ENCODE results near the gene DLGAP1. TPM values are rescaled to one million over a fixed set of nuclear protein-coding genes. Genes with fewer than 3 reads are reported as not detected.

The DLGAP1 gene
- total and polyA plus RNA-seq, 2 donors (not counting 1 experiment from before 2014, with no cell fraction given), result 0.07 to 0.61 TPM

DNA sequence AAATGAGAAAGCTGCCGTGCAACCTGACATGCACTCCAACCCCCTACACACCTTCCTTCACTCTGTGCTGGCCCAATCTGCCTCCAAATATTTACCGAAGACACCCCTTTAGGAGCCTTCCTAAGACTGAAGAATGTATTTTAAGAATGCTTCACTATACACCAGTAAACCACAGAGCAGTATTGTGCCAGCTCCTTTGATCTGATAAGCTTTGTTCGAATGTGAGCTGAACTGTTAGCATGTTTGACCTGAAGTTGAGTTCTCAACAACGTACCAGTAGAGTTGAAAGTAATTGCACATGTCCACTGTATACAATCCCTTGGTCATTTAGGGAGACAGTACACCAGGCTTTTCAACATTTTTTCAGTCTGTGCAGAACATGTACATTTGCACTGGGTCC is 745.9 kb downstream of the DLGAP1 start:
- H3K27ac ChIP-seq (ENCODE audit: low read length in 2 of 2), result no peak overlapping the region
- intact Hi-C loops (cut with micrococcal nuclease), result no loop called here
- 33% methylated on average over 1 of the region's 4 CpGs for WGBS (ENCODE audit: insufficient coverage)
- CTCF ChIA-PET, result interaction anchor here (1.9 kb wide), 1 partner anchor 10 kb away, joined by 5 read pairs; no protein-coding TSS in a partner anchor
- no peaks in the 10 kb centered on the region for H3K79me2 ChIP-seq (ENCODE audit: control insufficient read depth, insufficient read depth, low read length)
- Mint-ChIP-seq H3K27me3 (peaks cover 29% of the 10 kb centered on the region), H3K4me3 (no peak overlapping the region), H3K27ac (no peak overlapping the region), H3K4me1 (no peaks in the 10 kb centered on the region), H3K9me3 (ENCODE audit: insufficient read depth) (no peaks in the 10 kb centered on the region)
- no peak overlapping the region for H3K4me2 ChIP-seq (replicated peaks; ENCODE audit: low read depth, low read length, poor library complexity, severe bottlenecking)
- ATAC-seq (ENCODE audit: low read depth) (no peak), DNase-seq (no peak)
- H2AFZ ChIP-seq (ENCODE audit: insufficient read depth, low read depth, low read length, poor library complexity, severe bottlenecking), result no peak overlapping the region
- H3K27me3 ChIP-seq (replicated peaks in 1 of 4; ENCODE audit: control extremely low read depth in 1 of 4, control insufficient read depth in 3 of 4, insufficient read depth in 4 of 4, low read length in 3 of 4), result no peaks in the 10 kb centered on the region
- H4K20me1 ChIP-seq (ENCODE audit: control insufficient read depth, insufficient read depth, low read length, poor library complexity, severe bottlenecking), result no peaks in the 10 kb centered on the region
- TF ChIP-seq CTCF (IDR thresholded peaks at IDR 0.05), result no peak
- no peak for TF ChIP-seq EZH2 (IDR thresholded peaks at IDR 0.05; ENCODE audit: borderline replicate concordance, insufficient read depth, low read depth, low read length, poor library complexity, severe bottlenecking)
- no peak overlapping the region for H3K4me3 ChIP-seq (ENCODE audit: control extremely low read depth in 1 of 5, extremely low read depth in 1 of 5, insufficient read depth in 1 of 5, low read depth in 2 of 5, low read length in 4 of 5)
- no peak overlapping the region for H3K9ac ChIP-seq (ENCODE audit: low read length)
- no peaks in the 10 kb centered on the region for H3K36me3 ChIP-seq (replicated peaks in 1 of 2; ENCODE audit: control extremely low read depth in 1 of 2, control insufficient read depth in 1 of 2, extremely low read depth in 1 of 2, insufficient read depth in 2 of 2, low read length in 1 of 2)
- no peaks in the 10 kb centered on the region for H3K9me3 ChIP-seq (ENCODE audit: control extremely low read depth in 1 of 3, control insufficient read depth in 2 of 3, insufficient read depth in 1 of 3, low read length in 2 of 3)
- POLR2A ChIA-PET, result no interaction called here
- no peaks in the 10 kb centered on the region for H3K4me1 ChIP-seq (ENCODE audit: control insufficient read depth in 2 of 2, insufficient read depth in 2 of 2, low read length in 2 of 2)

DNA sequence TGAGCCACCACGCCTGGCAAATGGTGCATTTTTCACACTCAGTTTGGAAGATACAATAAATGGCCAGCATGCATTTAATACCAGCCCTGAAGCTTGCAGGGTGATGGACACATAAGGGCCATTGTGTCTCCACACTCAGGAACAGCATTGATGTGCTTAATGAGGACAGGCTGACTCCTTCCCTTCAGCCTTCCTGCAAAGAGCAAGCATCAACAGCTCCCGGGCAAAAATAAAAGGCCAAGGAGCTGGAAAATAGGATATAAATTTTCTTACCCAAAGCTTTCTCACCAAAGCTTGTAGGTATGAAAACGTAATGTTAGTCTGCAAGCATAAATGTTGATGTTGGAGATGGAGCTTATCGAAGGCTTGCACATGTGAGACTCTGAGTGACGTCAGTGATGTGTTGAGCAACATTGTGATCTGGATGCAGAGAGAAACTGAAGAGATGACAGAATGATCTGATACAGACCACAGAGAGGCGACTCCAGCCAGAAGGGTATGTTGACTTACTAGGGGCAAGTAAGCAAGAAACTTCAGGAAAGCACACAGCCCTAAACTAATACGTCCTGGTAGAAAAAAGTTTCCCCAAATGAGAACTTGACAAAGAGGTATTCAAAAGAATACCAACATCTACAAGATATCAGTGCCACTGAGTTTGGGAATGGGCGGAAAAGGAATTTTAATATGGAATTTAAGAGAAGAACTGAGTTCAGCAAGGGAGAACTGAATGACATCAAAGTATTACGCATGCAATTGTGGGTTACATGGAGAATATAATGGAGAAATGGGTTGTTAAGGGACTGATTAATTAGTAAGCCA is 748.6 kb downstream of the DLGAP1 start:
- Histone ChIP-seq H3K9me3 (ENCODE audit: control extremely low read depth in 1 of 3, control insufficient read depth in 2 of 3, insufficient read depth in 1 of 3, low read length in 2 of 3) (no peaks in the 10 kb centered on the region), H3K4me1 (ENCODE audit: control insufficient read depth in 2 of 2, insufficient read depth in 2 of 2, low read length in 2 of 2) (no peaks in the 10 kb centered on the region), H2AFZ (ENCODE audit: insufficient read depth, low read depth, low read length, poor library complexity, severe bottlenecking) (no peak overlapping the region), H3K36me3 (replicated peaks in 1 of 2; ENCODE audit: control extremely low read depth in 1 of 2, control insufficient read depth in 1 of 2, extremely low read depth in 1 of 2, insufficient read depth in 2 of 2, low read length in 1 of 2) (no peaks in the 10 kb centered on the region), H3K9ac (ENCODE audit: low read length) (no peak overlapping the region), H3K4me2 (replicated peaks; ENCODE audit: low read depth, low read length, poor library complexity, severe bottlenecking) (no peak overlapping the region), H3K27ac (ENCODE audit: low read length in 2 of 2) (no peak overlapping the region), H3K27me3 (replicated peaks in 1 of 4; ENCODE audit: control extremely low read depth in 1 of 4, control insufficient read depth in 3 of 4, insufficient read depth in 4 of 4, low read length in 3 of 4) (peaks cover 0 to 3% (median 0%) of the 10 kb centered on the region in 4 experiments), H3K4me3 (ENCODE audit: control extremely low read depth in 1 of 5, extremely low read depth in 1 of 5, insufficient read depth in 1 of 5, low read depth in 2 of 5, low read length in 4 of 5) (no peak overlapping the region), H4K20me1 (ENCODE audit: control insufficient read depth, insufficient read depth, low read length, poor library complexity, severe bottlenecking) (no peaks in the 10 kb centered on the region), H3K79me2 (ENCODE audit: control insufficient read depth, insufficient read depth, low read length) (no peaks in the 10 kb centered on the region)
- no peaks in the 10 kb centered on the region for H3K9me3 Mint-ChIP-seq (ENCODE audit: insufficient read depth)
- intact Hi-C loops (cut with micrococcal nuclease), result no loop called here
- H3K4me1 Mint-ChIP-seq, result peaks cover 2% of the 10 kb centered on the region
- ChIA-PET CTCF (interaction anchor here (1.8 kb wide), 1 partner anchor 15 kb away, joined by 5 read pairs; no protein-coding TSS in a partner anchor), POLR2A (no interaction called here)
- TF ChIP-seq CTCF (IDR thresholded peaks at IDR 0.05) (no peak), EZH2 (IDR thresholded peaks at IDR 0.05; ENCODE audit: borderline replicate concordance, insufficient read depth, low read depth, low read length, poor library complexity, severe bottlenecking) (no peak)
- no peak overlapping the region for H3K4me3 Mint-ChIP-seq
- no peak for ATAC-seq (ENCODE audit: low read depth)
- H3K27me3 Mint-ChIP-seq, result peaks cover 49% of the 10 kb centered on the region
- no peak for DNase-seq
- H3K27ac Mint-ChIP-seq, result no peak overlapping the region
- 93% methylated on average over 4 of the region's 9 CpGs for WGBS (ENCODE audit: insufficient coverage)
